IPS DF 6.9 (cell line): ENCODE results near the gene LDHAL6B.

Experiments
- DNase-seq: peaks from one replicate; pipeline ENCODE4 v3.0.0-alpha.2; 2013; ENCODE audit warnings: low read depth, low spot score
- H3K27ac ChIP-seq: one replicate; pipeline ENCODE4 v1.5.1; 2013; ENCODE audit warnings: low read length, control low read depth
- H3K27me3 ChIP-seq: 2 replicates; pipeline ENCODE4 v1.6.1; 2013; ENCODE audit warnings: mild to moderate bottlenecking, low read length; ENCODE audit not compliant: control insufficient read depth, insufficient read depth
- H3K36me3 ChIP-seq: 2 replicates; pipeline ENCODE4 v1.6.1; 2013; ENCODE audit warnings: low read length; ENCODE audit not compliant: control insufficient read depth, insufficient read depth
- H3K4me1 ChIP-seq: 2 replicates; pipeline ENCODE4 v1.6.1; 2013; ENCODE audit warnings: low read length; ENCODE audit not compliant: control insufficient read depth, insufficient read depth
- H3K4me3 ChIP-seq: 2 replicates; pipeline ENCODE4 v1.5.1; 2013; ENCODE audit warnings: mild to moderate bottlenecking, low read length
- H3K9me3 ChIP-seq: 2 replicates; pipeline ENCODE4 v1.6.1; 2013; ENCODE audit warnings: low read length, inconsistent platforms; ENCODE audit not compliant: control insufficient read depth, insufficient read depth
- WGBS: extraction: QIAGEN DNeasy Blood & Tissue Kit; methylation state at CpG from one replicate; pipeline ENCODE4 v1.1.7; 2013; ENCODE audit warnings: mixed read lengths, missing lambda C conversion rate; ENCODE audit not compliant: insufficient read length, insufficient coverage; 5-methylcytosine and 5-hydroxymethylcytosine counted together

The LDHAL6B gene

GRCh38 chr15:59196416-59196815 lies 10.2 kb upstream of the LDHAL6B start:
- no CpG with 5 or more reads among the region's 2 CpGs for WGBS
- no peak for DNase-seq
- Histone ChIP-seq H3K27ac (no peak overlapping the region), H3K36me3 (peaks cover 10% of the 10 kb centered on the region; the same call in 1 of the 2 replicates), H3K9me3 (no peaks in the 10 kb centered on the region), H3K27me3 (no peaks in the 10 kb centered on the region), H3K4me1 (no peaks in the 10 kb centered on the region), H3K4me3 (no peak overlapping the region)

- Histone ChIP-seq H3K27ac (no peak overlapping the region), H3K36me3 (peaks cover 10% of the 10 kb centered on the region; the same call in 1 of the 2 replicates), H3K27me3 (no peaks in the 10 kb centered on the region), H3K4me3 (no peak overlapping the region), H3K9me3 (no peaks in the 10 kb centered on the region), H3K4me1 (no peaks in the 10 kb centered on the region)
- DNase-seq = no peak
- no CpG with 5 or more reads among the region's 2 CpGs for WGBS
These were observed 9.2 kb upstream of the LDHAL6B start for GRCh38 chr15:59197454-59197853.

GRCh38 chr15:59199626-59200465 lies 6.8 kb upstream of the LDHAL6B start:
- no peak for DNase-seq

GRCh38 chr15:59200560-59200959 lies 6.1 kb upstream of the LDHAL6B start:
- H3K4me1 ChIP-seq = no peaks in the 10 kb centered on the region
- no peak overlapping the region for H3K4me3 ChIP-seq
- peaks cover 4% of the 10 kb centered on the region; the same call in 1 of the 2 replicates for H3K36me3 ChIP-seq
- no peaks in the 10 kb centered on the region for H3K27me3 ChIP-seq
- no CpG with 5 or more reads among the region's 9 CpGs for WGBS
- no peak for DNase-seq
- no peaks in the 10 kb centered on the region for H3K9me3 ChIP-seq
- no peak overlapping the region for H3K27ac ChIP-seq

More at GRCh38 chr15:59199626-59200465, 6.8 kb upstream of the LDHAL6B start:
- no peak overlapping the region for H3K4me3 ChIP-seq
- no CpG with 5 or more reads among the region's 10 CpGs for WGBS
- no peaks in the 10 kb centered on the region for H3K27me3 ChIP-seq
- peaks cover 3% of the 10 kb centered on the region; the same call in 1 of the 2 replicates for H3K36me3 ChIP-seq
- H3K4me1 ChIP-seq = no peaks in the 10 kb centered on the region
- no peaks in the 10 kb centered on the region for H3K9me3 ChIP-seq
- no peak overlapping the region for H3K27ac ChIP-seq

- H3K9me3 ChIP-seq = no peaks in the 10 kb centered on the region
- H3K27me3 ChIP-seq = no peaks in the 10 kb centered on the region
- H3K36me3 ChIP-seq = peaks cover 6% of the 10 kb centered on the region; the same call in 1 of the 2 replicates
- WGBS = no CpG with 5 or more reads among the region's 6 CpGs
- DNase-seq = no peak
- H3K27ac ChIP-seq = no peak overlapping the region
- no peak overlapping the region for H3K4me3 ChIP-seq
- no peaks in the 10 kb centered on the region for H3K4me1 ChIP-seq
These were observed 3.6 kb upstream of the LDHAL6B start for GRCh38 chr15:59203008-59203407.

- Histone ChIP-seq H3K27ac (no peak overlapping the region), H3K9me3 (no peaks in the 10 kb centered on the region), H3K4me1 (no peaks in the 10 kb centered on the region), H3K4me3 (no peak overlapping the region), H3K36me3 (peaks cover 6% of the 10 kb centered on the region; the same call in 1 of the 2 replicates), H3K27me3 (no peaks in the 10 kb centered on the region)
- DNase-seq = no peak
- no CpG with 5 or more reads among the region's 3 CpGs for WGBS
These were observed 3.0 kb upstream of the LDHAL6B start for GRCh38 chr15:59203657-59204056.

GRCh38 chr15:59205839-59206622 lies 612 bp upstream of the LDHAL6B start:
- H3K4me3 ChIP-seq = no peak overlapping the region

GRCh38 chr15:59208613-59209249 lies 2.1 kb downstream of the LDHAL6B start:
- no peaks in the 10 kb centered on the region for H3K27me3 ChIP-seq
- no peaks in the 10 kb centered on the region for H3K9me3 ChIP-seq
- no peak for DNase-seq
- H3K27ac ChIP-seq = no peak overlapping the region
- H3K36me3 ChIP-seq = peaks cover 4% of the 10 kb centered on the region; the same call in 1 of the 2 replicates
- H3K4me1 ChIP-seq = no peaks in the 10 kb centered on the region
- H3K4me3 ChIP-seq = no peak overlapping the region
- no CpG with 5 or more reads among the region's 7 CpGs for WGBS

More at GRCh38 chr15:59205839-59206622, 612 bp upstream of the LDHAL6B start:
- no CpG with 5 or more reads among the region's 9 CpGs for WGBS
- Histone ChIP-seq H3K27ac (no peak overlapping the region), H3K9me3 (no peaks in the 10 kb centered on the region), H3K36me3 (peaks cover 6% of the 10 kb centered on the region; the same call in 1 of the 2 replicates), H3K27me3 (no peaks in the 10 kb centered on the region), H3K4me1 (no peaks in the 10 kb centered on the region)
- DNase-seq = no peak

- Histone ChIP-seq H3K4me1 (no peaks in the 10 kb centered on the region), H3K27me3 (no peaks in the 10 kb centered on the region), H3K36me3 (peaks cover 4% of the 10 kb centered on the region; the same call in 1 of the 2 replicates), H3K27ac (no peak overlapping the region), H3K9me3 (no peaks in the 10 kb centered on the region), H3K4me3 (no peak overlapping the region)
- no CpG with 5 or more reads among the region's 2 CpGs for WGBS
- no peak for DNase-seq
These were observed 3.5 kb downstream of the LDHAL6B start for GRCh38 chr15:59210186-59210585.

- no peak for DNase-seq
- H3K27ac ChIP-seq = no peak overlapping the region
- H3K36me3 ChIP-seq = no peaks in the 10 kb centered on the region
- WGBS = no CpG with 5 or more reads among the region's 5 CpGs
- no peaks in the 10 kb centered on the region for H3K4me1 ChIP-seq
- H3K27me3 ChIP-seq = no peaks in the 10 kb centered on the region
- no peak overlapping the region for H3K4me3 ChIP-seq
- no peaks in the 10 kb centered on the region for H3K9me3 ChIP-seq
These were observed 10.3 kb downstream of the LDHAL6B start for GRCh38 chr15:59216911-59217310.
